Mesendoderm (in vitro differentiated cells): Measurements from ENCODE around the gene RCSD1.

ENCODE experiments used
- DNase-seq: peaks from one replicate; pipeline ENCODE4 v3.0.0; 2013
- H2AK5ac ChIP-seq: 2 replicates; pipeline ENCODE4 v1.6.1; 2013; ENCODE audit warnings: low read length, inconsistent platforms
- H2BK120ac ChIP-seq: 2 replicates; pipeline ENCODE4 v1.6.1; 2013; ENCODE audit warnings: low read depth, mild to moderate bottlenecking, low read length, moderate library complexity, mixed read lengths
- H2BK15ac ChIP-seq: replicated peaks from 2 replicates; pipeline ENCODE4 v1.6.1; 2013; ENCODE audit warnings: low read depth, mild to moderate bottlenecking, moderate library complexity
- H2BK5ac ChIP-seq: 2 replicates; pipeline ENCODE4 v1.6.1; 2013; ENCODE audit warnings: low read length, inconsistent platforms
- H3K18ac ChIP-seq: 2 replicates; pipeline ENCODE4 v1.6.1; 2013; ENCODE audit warnings: mild to moderate bottlenecking, low read length, mixed read lengths
- H3K23ac ChIP-seq: one replicate; pipeline ENCODE4 v1.6.1; 2013; ENCODE audit warnings: low read length
- H3K27ac ChIP-seq: 2 replicates; pipeline ENCODE4 v1.5.1; 2013; ENCODE audit warnings: low read depth, mild to moderate bottlenecking, inconsistent platforms, low read length, moderate library complexity
- H3K27me3 ChIP-seq: 2 replicates; pipeline ENCODE4 v1.6.1; 2013; ENCODE audit warnings: low read length, control low read depth, mild to moderate bottlenecking, inconsistent platforms; ENCODE audit not compliant: insufficient read depth, poor library complexity
- H3K36me3 ChIP-seq: 2 replicates; pipeline ENCODE4 v1.6.1; 2013; ENCODE audit warnings: low read length, inconsistent platforms; ENCODE audit not compliant: control insufficient read depth, insufficient read depth
- H3K4ac ChIP-seq: one replicate; pipeline ENCODE4 v1.6.1; 2013; ENCODE audit warnings: low read depth, mild to moderate bottlenecking, low read length, moderate library complexity
- H3K4me1 ChIP-seq: 2 replicates; pipeline ENCODE4 v1.6.1; 2013; ENCODE audit warnings: low read depth, low read length, inconsistent platforms; ENCODE audit not compliant: control insufficient read depth
- H3K4me2 ChIP-seq: 2 replicates; pipeline ENCODE4 v1.6.1; 2013; ENCODE audit warnings: low read length
- H3K4me3 ChIP-seq: 2 replicates; pipeline ENCODE4 v1.5.1; 2013; ENCODE audit warnings: mild to moderate bottlenecking, low read length
- H3K56ac ChIP-seq: one replicate; pipeline ENCODE4 v1.6.1; 2013; ENCODE audit warnings: low read length
- H3K79me1 ChIP-seq: 2 replicates; pipeline ENCODE4 v1.6.1; 2013; ENCODE audit warnings: low read length, inconsistent platforms
- H3K79me2 ChIP-seq: 2 replicates; pipeline ENCODE4 v1.6.1; 2013; ENCODE audit warnings: mild to moderate bottlenecking, low read length; ENCODE audit not compliant: control insufficient read depth, insufficient read depth
- H3K9ac ChIP-seq: 2 replicates; pipeline ENCODE4 v1.6.1; 2013; ENCODE audit warnings: low read length, inconsistent platforms
- H4K5ac ChIP-seq: one replicate; pipeline ENCODE4 v1.6.1; 2013; ENCODE audit warnings: low read length
- H4K8ac ChIP-seq: one replicate; pipeline ENCODE4 v1.6.1; 2013; ENCODE audit warnings: low read depth, mild to moderate bottlenecking, control low read depth, low read length, moderate library complexity
- WGBS: extraction: QIAGEN DNeasy Blood & Tissue Kit; methylation state at CpG from one replicate; pipeline ENCODE4 v1.1.7; 2013; ENCODE audit warnings: low lambda C conversion rate, missing lambda C conversion rate; ENCODE audit not compliant: insufficient coverage; ENCODE audit errors: extremely low coverage; 5-methylcytosine and 5-hydroxymethylcytosine counted together

Gene RCSD1

DNA sequence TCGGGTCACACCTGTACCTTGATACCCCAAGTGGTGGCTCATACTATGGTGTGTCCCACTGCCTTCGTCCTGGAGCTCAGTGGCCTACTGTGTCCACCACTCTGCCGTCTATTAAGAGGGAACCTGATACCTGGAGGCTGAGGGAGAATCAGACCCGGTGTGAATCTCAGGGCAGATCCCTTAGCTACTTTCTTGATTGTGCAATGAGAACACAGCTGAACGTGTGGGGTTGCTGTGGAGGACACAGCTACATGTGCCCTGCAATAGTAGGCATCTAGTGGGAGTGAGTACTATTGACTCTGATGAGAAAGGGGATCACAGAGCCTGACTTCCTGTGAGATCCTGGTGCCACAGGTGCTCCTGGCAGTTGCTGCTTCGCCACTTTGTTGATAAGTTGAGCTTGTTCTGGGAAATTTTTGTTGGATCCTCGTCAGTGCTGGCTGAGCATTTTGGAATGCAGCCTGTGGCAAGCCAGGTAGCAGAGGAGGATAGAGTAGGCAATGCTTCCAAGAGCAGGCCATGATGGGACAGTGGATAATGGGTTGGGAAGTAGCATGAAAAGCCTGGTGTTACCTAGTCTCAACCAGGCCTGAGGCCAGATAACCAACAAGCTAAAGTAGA lies 63.5 kb downstream of the RCSD1 start:
- Histone ChIP-seq H3K79me2 (no peaks in the 10 kb centered on the region), H3K23ac (no peak overlapping the region), H3K4me2 (no peak overlapping the region), H3K56ac (no peak overlapping the region), H3K27me3 (no peaks in the 10 kb centered on the region), H2BK5ac (no peak overlapping the region), H3K36me3 (no peaks in the 10 kb centered on the region), H2BK120ac (no peak overlapping the region), H3K27ac (no peak overlapping the region), H4K5ac (no peak overlapping the region), H3K9ac (no peak overlapping the region), H3K18ac (no peak overlapping the region), H4K8ac (no peak overlapping the region), H3K4ac (no peak overlapping the region), H2BK15ac (no peak overlapping the region), H3K4me3 (no peak overlapping the region), H3K79me1 (no peaks in the 10 kb centered on the region), H3K4me1 (no peaks in the 10 kb centered on the region), H2AK5ac (no peak overlapping the region)
- no peak for DNase-seq
- no CpG with 5 or more reads among the region's 7 CpGs for WGBS

DNA sequence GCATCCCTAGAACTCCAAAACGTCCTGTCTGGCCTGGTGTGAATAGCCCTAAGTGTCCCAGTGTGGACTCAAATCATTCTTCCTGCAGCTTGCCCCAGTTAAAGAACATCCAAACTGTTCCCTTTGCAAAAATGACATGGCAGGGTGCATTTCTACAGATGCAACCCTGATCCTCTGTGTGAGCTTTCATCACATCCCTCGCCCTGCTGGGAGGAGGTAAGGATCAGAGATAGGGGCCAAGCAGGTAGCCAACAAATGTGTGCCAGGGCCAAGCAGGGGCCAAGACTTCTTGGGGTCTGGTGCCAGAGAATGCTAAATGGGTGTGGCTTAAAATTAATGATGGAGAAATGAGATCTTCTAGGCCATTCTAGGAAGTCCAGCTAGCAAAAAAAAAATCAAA lies 64.7 kb downstream of the RCSD1 start:
- Histone ChIP-seq H3K4me3 (no peak overlapping the region), H3K4ac (no peak overlapping the region), H3K79me1 (no peaks in the 10 kb centered on the region), H3K36me3 (no peaks in the 10 kb centered on the region), H3K79me2 (no peaks in the 10 kb centered on the region), H3K27ac (no peak overlapping the region), H2BK120ac (no peak overlapping the region), H3K27me3 (no peaks in the 10 kb centered on the region), H3K9ac (no peak overlapping the region), H3K4me1 (no peaks in the 10 kb centered on the region), H4K8ac (no peak overlapping the region), H2AK5ac (no peak overlapping the region), H4K5ac (no peak overlapping the region), H2BK15ac (no peak overlapping the region), H3K4me2 (no peak overlapping the region), H3K18ac (no peak overlapping the region), H3K23ac (no peak overlapping the region), H3K56ac (no peak overlapping the region), H2BK5ac (no peak overlapping the region)
- WGBS: no CpG with 5 or more reads among the region's 2 CpGs
- DNase-seq: no peak

DNA sequence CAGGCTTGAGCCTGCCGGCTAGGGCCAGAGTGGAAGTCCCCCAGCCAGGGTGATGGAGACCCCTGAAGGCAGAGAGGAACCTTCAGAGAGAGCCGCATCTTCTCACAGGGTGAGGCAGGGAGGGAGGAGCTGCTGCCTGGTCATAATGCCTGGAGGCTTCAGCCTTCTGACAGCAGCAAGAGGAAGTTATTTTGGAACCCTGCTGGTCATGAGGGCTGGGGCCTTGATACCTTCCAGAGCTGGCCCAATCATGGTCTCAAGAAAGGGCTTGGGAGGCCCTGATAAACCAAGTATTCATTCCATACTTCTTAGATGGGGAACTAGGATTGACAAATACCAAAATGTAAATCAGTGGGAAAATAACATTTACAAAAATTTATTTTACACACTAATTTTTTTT lies 65.1 kb downstream of the RCSD1 start:
- H2BK15ac ChIP-seq: no peak overlapping the region
- no peak overlapping the region for H3K27ac ChIP-seq
- no peaks in the 10 kb centered on the region for H3K79me1 ChIP-seq
- peak; percentile 73 for DNase-seq
- H3K4me3 ChIP-seq: no peak overlapping the region
- no peaks in the 10 kb centered on the region for H3K79me2 ChIP-seq
- H3K36me3 ChIP-seq: no peaks in the 10 kb centered on the region
- H3K4me2 ChIP-seq: no peak overlapping the region
- no peak overlapping the region for H2AK5ac ChIP-seq
- H3K56ac ChIP-seq: no peak overlapping the region
- no peak overlapping the region for H3K9ac ChIP-seq
- no peak overlapping the region for H2BK5ac ChIP-seq
- H2BK120ac ChIP-seq: no peak overlapping the region
- H4K8ac ChIP-seq: no peak overlapping the region
- H3K23ac ChIP-seq: no peak overlapping the region
- H3K4me1 ChIP-seq: no peaks in the 10 kb centered on the region
- H3K4ac ChIP-seq: no peak overlapping the region
- H3K27me3 ChIP-seq: no peaks in the 10 kb centered on the region
- H3K18ac ChIP-seq: no peak overlapping the region
- H4K5ac ChIP-seq: no peak overlapping the region
- no CpG with 5 or more reads among the region's 2 CpGs for WGBS

DNA sequence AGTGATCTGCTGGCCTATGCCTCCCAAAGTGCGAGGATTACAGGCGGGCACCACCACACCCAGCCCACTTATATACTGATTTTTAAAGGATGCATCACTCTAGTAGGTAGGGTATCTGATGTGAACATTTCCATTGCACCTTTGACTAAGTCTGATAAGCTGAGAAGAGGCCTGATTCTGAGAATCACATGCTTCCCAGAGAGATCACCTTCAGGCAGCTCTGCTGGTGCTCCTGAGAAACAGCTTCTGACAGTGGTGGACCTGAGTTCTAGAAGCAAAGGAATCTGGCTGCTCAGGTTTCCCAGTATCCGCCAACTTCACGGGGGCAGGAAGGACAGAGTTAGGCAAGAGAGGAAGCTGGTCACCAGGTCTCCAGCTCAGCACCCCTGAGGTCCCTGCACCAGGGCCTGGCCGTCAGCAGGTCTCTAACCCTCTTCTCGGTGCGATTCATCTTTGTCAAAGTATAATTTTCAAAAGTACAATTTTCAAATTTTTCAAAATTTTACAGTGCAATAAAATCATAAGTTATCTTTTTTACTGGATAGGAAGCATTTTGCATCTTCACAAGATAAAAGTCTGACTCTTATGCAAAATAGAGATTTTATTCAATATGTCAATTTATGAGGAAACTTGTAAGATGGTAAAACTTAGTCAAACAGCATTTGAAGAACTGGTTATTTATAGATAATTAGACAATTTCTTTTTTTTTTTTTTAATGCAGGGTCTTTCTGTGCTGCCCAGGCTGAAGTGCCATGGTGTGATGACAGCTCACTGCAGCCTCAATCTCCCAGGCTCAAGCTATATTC lies 65.9 kb downstream of the RCSD1 start:
- Histone ChIP-seq H3K4me1 (no peaks in the 10 kb centered on the region), H3K4me2 (no peak overlapping the region), H3K56ac (no peak overlapping the region), H3K27me3 (no peaks in the 10 kb centered on the region), H4K5ac (no peak overlapping the region), H2BK5ac (no peak overlapping the region), H2BK120ac (no peak overlapping the region), H4K8ac (no peak overlapping the region), H3K36me3 (no peaks in the 10 kb centered on the region), H3K23ac (no peak overlapping the region), H3K27ac (no peak overlapping the region), H3K4ac (no peak overlapping the region), H3K4me3 (no peak overlapping the region), H3K79me2 (no peaks in the 10 kb centered on the region), H2BK15ac (no peak overlapping the region), H3K79me1 (no peaks in the 10 kb centered on the region), H2AK5ac (no peak overlapping the region), H3K9ac (no peak overlapping the region), H3K18ac (no peak overlapping the region)
- no CpG with 5 or more reads among the region's 7 CpGs for WGBS
- no peak for DNase-seq

DNA sequence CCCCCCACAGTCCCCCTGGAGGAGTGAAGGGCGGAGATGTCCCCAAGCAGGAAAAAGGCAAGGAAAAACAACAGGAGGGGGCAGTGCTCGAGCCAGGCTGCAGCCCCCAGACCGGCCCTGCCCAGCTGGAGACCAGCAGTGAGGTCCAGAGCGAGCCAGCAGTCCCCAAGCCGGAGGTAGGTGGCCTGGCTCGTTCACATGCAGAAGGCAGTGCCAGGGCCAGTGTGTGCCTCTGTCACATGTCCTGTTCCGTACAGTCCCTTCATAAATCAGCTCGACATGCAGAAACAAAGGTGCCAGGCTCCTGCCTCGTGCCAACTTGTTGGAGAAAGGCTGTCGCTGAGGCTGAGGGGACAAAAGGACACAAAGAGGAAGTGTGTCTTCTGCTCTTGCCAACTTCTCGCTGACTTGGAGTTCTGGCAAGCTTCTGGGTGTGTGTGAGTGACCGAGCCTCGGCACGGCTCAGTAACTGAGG lies 67.7 kb downstream of the RCSD1 start:
- Histone ChIP-seq H3K4me1 (no peaks in the 10 kb centered on the region), H3K56ac (no peak overlapping the region), H4K5ac (no peak overlapping the region), H3K23ac (no peak overlapping the region), H3K18ac (no peak overlapping the region), H3K79me2 (no peaks in the 10 kb centered on the region), H3K27ac (no peak overlapping the region), H3K9ac (no peak overlapping the region), H2BK5ac (no peak overlapping the region), H3K36me3 (no peaks in the 10 kb centered on the region), H3K4me2 (no peak overlapping the region), H3K4ac (no peak overlapping the region), H3K4me3 (no peak overlapping the region), H2BK15ac (no peak overlapping the region), H3K79me1 (no peaks in the 10 kb centered on the region), H3K27me3 (no peaks in the 10 kb centered on the region), H4K8ac (no peak overlapping the region), H2AK5ac (no peak overlapping the region), H2BK120ac (no peak overlapping the region)
- no CpG with 5 or more reads among the region's 14 CpGs for whole genome bisulfite sequencing
- DNase-seq: no peak
